ENCODE results near the gene C12orf43.

Gene C12orf43

DNA sequence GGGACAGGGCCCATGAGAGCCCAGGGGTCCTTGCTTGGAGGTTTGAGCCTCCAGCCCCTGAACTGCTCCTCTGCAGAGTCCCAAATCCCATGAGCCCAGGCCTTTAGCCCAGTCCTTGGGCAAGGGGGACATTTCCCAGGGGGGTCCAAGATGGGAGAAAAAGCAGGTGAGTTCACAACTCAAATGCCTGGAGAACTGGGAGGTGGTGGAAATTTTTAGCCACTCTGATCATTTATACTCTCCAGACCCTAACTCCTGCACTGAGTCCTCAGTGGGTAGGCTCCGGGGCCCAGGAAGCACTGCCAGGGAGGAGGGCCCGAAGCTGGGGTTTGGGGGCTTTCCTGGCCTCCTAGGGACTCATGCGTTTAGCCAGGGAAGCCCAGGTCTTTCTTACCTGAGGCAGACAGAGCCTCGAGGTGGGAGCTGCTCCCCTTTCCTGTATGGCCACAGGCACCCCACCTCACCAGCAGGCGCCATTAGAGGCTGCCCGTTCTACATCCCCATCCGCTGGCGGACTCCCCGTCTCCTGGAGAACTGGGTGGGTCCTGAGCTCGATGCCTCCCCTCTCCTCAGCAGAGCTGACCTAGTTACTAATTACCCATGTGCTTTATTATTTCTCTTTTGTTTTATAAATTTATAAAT lies 36.9 kb downstream of the C12orf43 start:
- no peaks in the 10 kb centered on the region for H3K9me3 Mint-ChIP-seq

DNA sequence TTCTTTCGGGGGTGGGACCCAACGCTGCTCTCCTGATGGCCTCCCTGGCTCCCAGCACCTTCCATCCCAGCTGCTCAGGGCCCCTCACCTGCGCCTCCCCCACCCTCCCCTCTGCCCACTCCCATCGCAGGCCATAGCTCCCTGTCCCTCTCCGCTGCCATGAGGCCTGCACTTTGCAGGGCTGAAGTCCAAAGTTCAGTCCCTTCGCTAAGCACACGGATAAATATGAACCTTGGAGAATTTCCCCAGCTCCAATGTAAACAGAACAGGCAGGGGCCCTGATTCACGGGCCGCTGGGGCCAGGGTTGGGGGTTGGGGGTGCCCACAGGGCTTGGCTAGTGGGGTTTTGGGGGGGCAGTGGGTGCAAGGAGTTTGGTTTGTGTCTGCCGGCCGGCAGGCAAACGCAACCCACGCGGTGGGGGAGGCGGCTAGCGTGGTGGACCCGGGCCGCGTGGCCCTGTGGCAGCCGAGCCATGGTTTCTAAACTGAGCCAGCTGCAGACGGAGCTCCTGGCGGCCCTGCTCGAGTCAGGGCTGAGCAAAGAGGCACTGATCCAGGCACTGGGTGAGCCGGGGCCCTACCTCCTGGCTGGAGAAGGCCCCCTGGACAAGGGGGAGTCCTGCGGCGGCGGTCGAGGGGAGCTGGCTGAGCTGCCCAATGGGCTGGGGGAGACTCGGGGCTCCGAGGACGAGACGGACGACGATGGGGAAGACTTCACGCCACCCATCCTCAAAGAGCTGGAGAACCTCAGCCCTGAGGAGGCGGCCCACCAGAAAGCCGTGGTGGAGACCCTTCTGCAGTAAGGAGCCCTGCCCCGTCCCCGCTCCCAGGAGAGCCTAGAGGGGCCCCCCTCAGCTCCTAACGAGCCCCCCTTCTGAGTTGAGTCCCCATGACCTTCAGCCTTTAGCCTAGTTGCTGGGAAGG lies 37.7 kb downstream of the C12orf43 start, which contains the start of gene HNF1A:
Gene HNF1A (plus strand): TSS at position 248 of the 924 bp plus-strand sequence. CDS start 226 bp downstream, at position 474.
- Mint-ChIP-seq H3K27ac (no peak within 1 kb of the TSS), H3K9me3 (no peaks in the 10 kb centered on the region), H3K4me1 (no peaks in the 10 kb centered on the region), H3K36me3 (no peaks in the 10 kb centered on the region), H3K4me3 (no peak within 1 kb of the TSS)
- ATAC-seq (peak; percentile 8), DNase-seq (ENCODE audit: low spot score in 2 of 2) (no peak)

More for the DNA sequence above, 36.9 kb downstream of the C12orf43 start:
- ATAC-seq (no peak), DNase-seq (ENCODE audit: low spot score in 2 of 2) (no peak)
- H3K4me3 Mint-ChIP-seq, result no peak overlapping the region
- no peaks in the 10 kb centered on the region for H3K4me1 Mint-ChIP-seq
- H3K36me3 Mint-ChIP-seq, result no peaks in the 10 kb centered on the region
- H3K27ac Mint-ChIP-seq, result no peak overlapping the region

DNA sequence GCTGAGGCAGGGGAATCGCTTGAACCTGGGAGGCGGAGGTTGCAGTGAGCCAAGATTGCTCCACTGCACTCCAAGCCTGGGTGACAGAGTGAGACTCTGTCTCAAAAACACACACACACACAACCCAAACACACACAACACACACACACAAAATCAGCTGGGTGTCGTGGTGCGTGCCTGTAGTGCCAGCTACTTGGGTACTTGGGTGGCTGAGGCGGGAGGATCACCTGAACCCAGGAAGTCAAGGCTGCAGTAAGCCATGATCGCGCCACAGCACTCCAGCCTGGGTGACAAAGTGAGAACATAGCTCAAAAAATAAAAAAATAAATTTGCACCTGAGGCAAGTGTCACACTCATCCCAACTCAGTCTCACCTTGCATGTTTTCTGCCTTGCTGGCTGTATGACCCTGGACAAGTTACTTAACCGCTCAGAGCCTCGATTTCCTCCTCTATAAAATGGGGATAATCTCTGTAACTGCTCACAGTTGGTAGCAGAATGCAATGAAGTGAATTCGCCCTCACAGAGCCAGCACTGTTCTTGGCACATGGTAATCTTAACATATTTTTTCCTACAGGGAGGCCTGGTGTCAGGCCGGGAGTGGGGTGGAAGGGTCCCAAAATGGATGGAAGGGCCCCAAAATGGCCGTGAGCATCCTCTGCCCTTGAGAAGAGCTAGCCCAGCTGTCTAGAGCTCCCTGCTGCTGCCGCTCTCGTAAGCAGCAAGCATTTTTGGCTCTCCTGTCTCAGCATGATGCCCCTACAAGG lies 38.6 kb downstream of the C12orf43 start:
- H3K36me3 Mint-ChIP-seq, result no peaks in the 10 kb centered on the region
- no peaks in the 10 kb centered on the region for H3K9me3 Mint-ChIP-seq
- DNase-seq (ENCODE audit: low spot score in 2 of 2) (no peak), ATAC-seq (no peak)
- no peak overlapping the region for H3K4me3 Mint-ChIP-seq
- no peaks in the 10 kb centered on the region for H3K4me1 Mint-ChIP-seq
- no peak overlapping the region for H3K27ac Mint-ChIP-seq

DNA sequence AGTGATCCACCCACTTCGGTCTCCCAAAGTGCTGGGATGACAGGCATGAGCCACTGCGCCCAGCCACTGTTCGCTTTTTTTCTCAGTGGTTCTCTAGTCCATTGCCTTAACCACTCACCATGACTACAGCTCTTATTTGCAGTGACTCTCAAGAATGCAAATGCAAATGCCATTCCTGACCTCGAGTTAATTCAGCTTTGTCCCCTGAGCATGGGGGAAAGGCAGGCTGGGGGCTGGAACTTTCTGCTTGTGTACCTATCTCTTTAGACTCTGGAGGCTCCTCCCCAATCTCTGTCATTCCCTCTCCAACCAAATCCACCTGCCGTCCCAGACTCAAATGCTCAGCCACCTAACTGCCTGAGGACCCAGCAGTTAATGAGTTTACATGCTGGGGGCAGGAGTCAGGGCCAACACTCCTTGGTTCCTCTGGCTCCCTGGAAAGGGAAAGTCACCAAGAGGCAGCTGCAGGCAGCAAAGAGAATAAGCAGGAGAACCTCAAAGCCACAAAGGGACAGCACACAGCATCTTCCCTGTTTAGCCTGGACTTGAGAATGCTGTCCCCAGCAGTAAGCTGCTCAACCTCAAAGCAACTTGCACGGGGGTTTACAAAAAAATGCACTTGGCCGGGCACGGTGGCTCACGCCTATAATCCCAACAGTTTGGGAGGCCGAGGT lies 43.3 kb downstream of the C12orf43 start:
- Mint-ChIP-seq H3K9me3 (no peaks in the 10 kb centered on the region), H3K27ac (no peak overlapping the region), H3K4me3 (no peak overlapping the region)

DNA sequence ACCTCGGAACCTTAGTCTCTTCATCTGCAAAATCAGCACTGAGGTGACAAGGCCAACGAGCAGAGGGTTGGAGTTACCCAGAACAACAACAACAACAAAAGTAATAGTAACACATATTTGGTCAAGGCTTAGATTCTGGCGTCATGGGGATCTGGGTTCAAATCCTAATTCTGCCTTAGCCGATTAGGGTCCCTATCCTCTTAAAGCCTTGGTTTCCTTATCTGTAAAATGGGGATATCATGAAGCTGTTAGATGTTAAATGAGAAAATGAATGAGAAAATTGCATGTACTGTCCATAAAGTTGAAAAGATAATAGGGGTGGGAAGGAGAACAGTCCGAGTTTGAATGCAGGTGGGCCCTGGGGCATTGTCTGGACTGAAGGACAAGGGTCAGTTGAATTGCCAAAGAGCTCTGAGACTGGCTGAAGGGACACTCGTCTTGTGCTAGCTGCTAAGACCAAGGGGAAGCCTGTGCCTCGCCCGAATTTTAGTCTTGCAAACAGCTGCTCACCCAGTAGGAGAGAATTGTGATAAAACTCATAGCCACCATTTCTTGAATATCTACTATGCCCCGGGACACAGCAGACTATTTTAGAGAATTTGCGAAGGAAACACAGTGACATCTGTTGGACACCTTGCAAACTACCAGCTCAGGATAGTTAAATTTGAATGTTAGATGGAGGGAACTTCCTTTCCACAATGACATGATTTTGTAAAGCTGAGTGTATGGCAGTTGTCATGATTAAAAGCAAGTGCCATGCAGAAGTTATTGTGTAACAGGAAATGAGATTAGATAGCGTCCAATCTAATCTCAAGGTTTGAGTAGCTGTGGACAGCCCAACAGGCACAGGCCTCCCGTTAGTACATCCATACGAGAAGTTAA lies 44.7 kb downstream of the C12orf43 start:
- no peaks in the 10 kb centered on the region for H3K9me3 Mint-ChIP-seq
- no peaks in the 10 kb centered on the region for H3K36me3 Mint-ChIP-seq
- no peak overlapping the region for H3K27ac Mint-ChIP-seq
- no peak overlapping the region for H3K4me3 Mint-ChIP-seq
- peak; percentile 92 for ATAC-seq
- DNase-seq (ENCODE audit: low spot score in 2 of 2), result peak; percentile 18 to 55
- peaks cover 7% of the 10 kb centered on the region for H3K4me1 Mint-ChIP-seq

More for the DNA sequence above, 43.3 kb downstream of the C12orf43 start:
- no peak for DNase-seq (ENCODE audit: low spot score in 2 of 2)
- ATAC-seq, result no peak
- Mint-ChIP-seq H3K36me3 (no peaks in the 10 kb centered on the region), H3K4me1 (peaks cover 7% of the 10 kb centered on the region)

DNA sequence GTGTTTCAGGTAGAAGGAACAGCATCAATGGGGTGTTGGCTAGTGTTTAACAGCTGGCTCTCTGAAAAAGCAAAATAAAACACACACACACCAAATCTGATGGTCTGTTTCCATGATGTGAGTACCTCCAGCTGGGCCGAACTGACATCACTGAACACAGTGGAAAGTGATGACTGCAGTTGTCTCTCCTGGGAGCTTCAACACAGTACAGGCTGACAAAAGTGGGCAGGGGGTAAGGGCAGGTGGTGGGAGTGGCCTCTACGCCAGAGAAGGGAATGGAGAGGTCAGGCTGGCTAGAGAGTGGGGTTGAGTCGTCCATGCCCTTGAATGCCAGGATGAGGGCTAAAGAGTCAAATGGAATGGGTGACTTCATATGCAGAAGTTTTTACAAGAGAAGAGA lies 46.0 kb downstream of the C12orf43 start:
- H3K4me1 Mint-ChIP-seq, result peaks cover 7% of the 10 kb centered on the region
- DNase-seq (ENCODE audit: low spot score in 2 of 2), result no peak
- no peak overlapping the region for H3K27ac Mint-ChIP-seq
- no peak for ATAC-seq
- H3K36me3 Mint-ChIP-seq, result no peaks in the 10 kb centered on the region
- H3K4me3 Mint-ChIP-seq, result no peak overlapping the region
- H3K9me3 Mint-ChIP-seq, result no peaks in the 10 kb centered on the region

DNA sequence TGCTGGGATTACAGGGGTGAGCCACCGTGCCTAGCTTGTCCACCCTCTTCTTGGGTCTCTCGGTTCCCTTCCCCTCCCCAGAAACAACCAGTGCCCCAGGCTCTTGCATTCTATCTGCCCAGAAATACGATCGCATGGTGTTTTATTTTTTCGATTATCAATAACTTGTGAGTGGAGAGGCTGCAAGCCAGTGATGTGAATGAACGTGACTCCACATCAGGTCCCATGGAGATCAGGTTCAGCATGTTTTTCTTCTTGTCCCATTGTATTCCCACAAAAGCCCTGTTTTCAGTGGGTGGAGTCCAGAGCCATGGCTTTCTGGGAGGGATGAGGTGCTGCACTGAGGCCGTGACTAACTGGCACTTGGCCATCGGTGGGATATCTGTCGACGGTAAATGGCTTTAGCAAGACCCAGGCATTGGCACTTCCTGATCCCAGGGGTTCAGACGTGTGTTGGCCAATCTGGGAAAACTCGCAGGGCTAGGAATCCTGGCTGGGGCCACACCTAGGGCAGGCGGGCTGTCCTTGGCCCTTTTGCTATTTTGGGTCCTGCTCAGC lies 50.7 kb downstream of the C12orf43 start:
- DNase-seq (ENCODE audit: low spot score in 2 of 2) (no peak), ATAC-seq (no peak)
- Mint-ChIP-seq H3K9me3 (no peaks in the 10 kb centered on the region), H3K4me3 (no peak overlapping the region), H3K27ac (no peak overlapping the region), H3K4me1 (peaks cover 27% of the 10 kb centered on the region), H3K36me3 (no peaks in the 10 kb centered on the region)

DNA sequence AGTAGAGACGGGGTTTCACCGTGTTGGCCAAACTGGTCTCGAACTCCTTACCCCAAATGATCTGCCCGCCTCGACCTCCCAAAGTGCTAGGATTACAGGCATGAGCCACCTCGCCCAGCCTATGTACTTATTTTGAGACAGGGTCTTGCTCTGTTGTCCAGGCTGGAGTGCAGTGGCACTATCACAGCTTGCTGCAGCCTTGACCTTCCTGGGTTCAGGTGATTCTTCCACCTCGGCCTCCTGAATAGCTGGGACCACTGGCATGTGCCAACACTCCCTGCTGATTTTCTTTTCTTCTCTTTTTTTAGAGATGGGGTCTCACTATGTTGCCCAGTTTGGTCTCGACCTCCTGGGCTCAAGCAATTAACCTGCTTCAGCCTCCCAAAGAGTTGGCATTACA lies 52.0 kb downstream of the C12orf43 start:
- H3K4me1 Mint-ChIP-seq, result peaks cover 38% of the 10 kb centered on the region
- no peak overlapping the region for H3K4me3 Mint-ChIP-seq
- peaks cover 5% of the 10 kb centered on the region for H3K36me3 Mint-ChIP-seq
- ATAC-seq (no peak), DNase-seq (ENCODE audit: low spot score in 2 of 2) (no peak)
- H3K27ac Mint-ChIP-seq, result peak overlapping the region; percentile 14
- no peaks in the 10 kb centered on the region for H3K9me3 Mint-ChIP-seq

DNA sequence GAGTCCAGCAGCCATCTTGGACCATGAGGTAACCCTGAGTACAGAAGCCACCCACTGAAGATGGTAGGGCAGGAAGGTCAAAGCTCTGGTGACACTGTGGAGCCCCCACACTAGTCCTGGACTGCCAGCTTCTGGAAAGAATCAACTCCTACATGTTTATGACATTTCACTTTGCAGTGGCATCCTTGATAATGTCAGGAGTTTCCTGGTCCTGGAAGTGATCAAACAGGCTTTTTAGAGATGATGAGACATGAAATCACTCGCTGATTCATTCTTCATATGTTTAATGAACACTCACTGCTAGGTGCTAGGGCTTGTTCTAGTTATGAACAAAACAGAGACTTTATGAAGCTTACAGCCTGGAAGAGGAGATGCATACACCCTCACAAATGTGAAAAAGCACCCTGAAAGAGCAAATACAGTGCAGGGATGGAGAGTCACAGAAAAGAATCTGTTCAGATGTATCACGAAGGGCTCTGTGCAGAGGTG lies 53.7 kb downstream of the C12orf43 start:
- peak; percentile 82 for ATAC-seq
- H3K4me1 Mint-ChIP-seq, result peaks cover 43% of the 10 kb centered on the region
- no peaks in the 10 kb centered on the region for H3K9me3 Mint-ChIP-seq
- H3K36me3 Mint-ChIP-seq, result peaks cover 5% of the 10 kb centered on the region
- peak overlapping the region; percentile 73 for H3K27ac Mint-ChIP-seq
- H3K4me3 Mint-ChIP-seq, result no peak overlapping the region
- peak in 1 of 2 donors; percentile 63 for DNase-seq (ENCODE audit: low spot score in 2 of 2)

DNA sequence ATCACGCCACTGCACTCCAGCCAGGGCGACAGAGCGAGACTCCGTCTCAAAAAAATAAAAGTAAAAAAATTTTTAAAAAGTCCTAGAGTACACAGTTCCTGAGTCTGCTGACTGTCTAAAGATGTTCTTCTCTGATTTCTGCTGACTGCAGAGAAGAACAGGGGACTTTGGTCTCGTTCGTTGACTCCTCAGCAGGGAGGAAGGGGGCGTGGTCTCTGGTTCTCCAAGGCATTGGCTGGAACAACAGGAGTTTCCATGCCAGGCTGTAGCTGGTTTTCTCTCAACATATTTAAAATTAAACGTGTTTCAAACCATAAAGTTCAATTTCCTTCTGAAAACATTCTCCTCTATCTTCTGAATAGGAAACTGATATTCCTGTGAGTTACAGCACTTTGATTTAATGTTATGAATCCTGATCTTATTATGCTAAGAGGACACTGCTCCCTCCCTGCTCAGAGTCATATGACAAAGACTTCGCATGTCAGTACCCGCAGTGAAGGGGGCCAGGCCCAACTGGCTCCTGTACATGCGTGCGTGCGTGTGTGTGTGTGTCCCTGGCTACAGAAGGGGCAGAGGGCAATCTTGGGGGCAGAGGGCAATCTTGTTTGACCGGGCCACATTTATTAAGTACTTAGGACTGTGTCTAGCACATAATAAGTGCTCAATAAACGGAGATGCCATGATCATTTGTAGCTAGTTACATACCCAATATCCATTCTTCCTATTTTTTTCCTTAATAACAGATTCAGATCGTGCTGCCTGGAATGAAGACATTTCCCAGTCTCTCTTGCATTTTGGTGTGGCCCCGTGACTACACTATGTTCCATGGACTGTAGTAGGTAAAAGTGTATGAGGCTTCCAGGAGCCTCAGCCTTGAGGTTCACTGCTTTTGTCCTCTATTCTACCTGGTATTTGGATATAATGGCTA lies 54.4 kb downstream of the C12orf43 start:
- ATAC-seq, result no peak
- Mint-ChIP-seq H3K4me1 (peaks cover 43% of the 10 kb centered on the region), H3K36me3 (peaks cover 5% of the 10 kb centered on the region), H3K4me3 (no peak overlapping the region), H3K27ac (peak overlapping the region; percentile 73), H3K9me3 (no peaks in the 10 kb centered on the region)
- DNase-seq (ENCODE audit: low spot score in 2 of 2), result no peak

DNA sequence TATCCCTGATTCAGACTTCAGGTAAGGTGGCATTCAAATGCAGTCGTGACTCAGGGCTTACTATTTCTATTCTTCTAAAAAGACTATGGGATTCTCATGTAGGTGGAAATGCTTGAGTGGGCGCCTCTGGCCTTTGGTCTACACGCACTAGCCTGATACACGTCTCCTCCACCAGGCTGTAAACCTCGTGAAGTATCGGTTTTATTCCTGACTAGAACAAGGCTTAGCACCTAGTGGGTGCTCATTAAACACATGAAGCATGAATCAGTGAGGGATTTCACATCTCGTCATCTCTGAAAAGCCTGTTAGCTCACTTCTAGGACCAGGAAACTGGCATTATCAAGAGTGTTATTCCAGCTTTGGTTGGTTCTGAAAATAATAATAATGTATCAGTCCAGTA lies 55.6 kb downstream of the C12orf43 start:
- Mint-ChIP-seq H3K4me1 (peaks cover 43% of the 10 kb centered on the region), H3K36me3 (peaks cover 5% of the 10 kb centered on the region), H3K9me3 (no peaks in the 10 kb centered on the region), H3K27ac (peak overlapping the region; percentile 67), H3K4me3 (peak overlapping the region; percentile 57)
- ATAC-seq, result peak; percentile 81
- peak; percentile 21 to 56 for DNase-seq (ENCODE audit: low spot score in 2 of 2)

DNA sequence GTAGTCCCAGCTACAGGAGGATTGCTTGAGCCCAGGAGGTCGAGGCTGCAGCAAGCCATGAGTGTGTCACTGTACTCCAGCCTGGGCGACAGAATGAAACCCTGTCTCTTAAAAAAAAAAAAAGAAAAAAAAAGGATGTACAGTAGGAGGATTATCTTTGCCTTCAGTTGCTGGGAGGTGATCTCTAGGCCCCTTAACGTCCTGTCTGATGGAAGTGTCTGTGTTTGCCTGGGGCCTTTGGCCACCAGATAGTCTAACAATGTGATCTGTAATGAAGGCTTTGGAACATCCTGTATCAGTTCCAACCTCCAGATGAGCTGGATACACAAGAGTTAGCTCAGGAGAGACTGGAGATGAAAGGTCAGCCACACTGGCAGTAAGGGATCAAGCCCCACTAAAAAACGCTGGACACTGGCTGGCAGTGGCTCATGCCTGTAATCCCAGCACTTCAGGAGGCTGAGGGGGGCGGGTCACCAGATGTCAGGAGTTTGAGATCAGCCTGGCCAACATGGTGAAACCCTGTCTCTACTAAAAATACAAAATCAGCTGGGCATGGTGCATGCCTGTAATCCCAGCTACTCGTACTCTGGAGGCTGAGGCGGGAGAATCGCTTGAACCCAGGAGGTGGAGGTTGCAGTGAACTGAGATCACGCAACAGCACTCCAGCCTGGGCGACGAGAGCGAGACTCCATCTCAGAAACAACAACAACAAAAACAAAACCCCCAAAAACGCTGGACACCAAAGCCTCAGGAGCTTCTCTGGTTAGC lies 57.0 kb downstream of the C12orf43 start:
- Mint-ChIP-seq H3K36me3 (peaks cover 5% of the 10 kb centered on the region), H3K27ac (peak overlapping the region; percentile 67), H3K4me1 (peaks cover 43% of the 10 kb centered on the region), H3K4me3 (peak overlapping the region; percentile 57), H3K9me3 (no peaks in the 10 kb centered on the region)
- DNase-seq (ENCODE audit: low spot score in 2 of 2) (no peak), ATAC-seq (no peak)
